ENCODE measurements around the gene SLC6A17.

SLC6A17 gene

GRCh38 chr1:110221119-110221518 lies 70.8 kb downstream of the SLC6A17 start:
- TF ChIP-seq CTCF (IDR thresholded peaks at IDR 0.05) (no peak), ZFX (IDR thresholded peaks at IDR 0.05; ENCODE audit: borderline replicate concordance) (no peak)
- no peak overlapping the region for H3K27ac ChIP-seq

GRCh38 chr1:110223127-110223526 lies 72.8 kb downstream of the SLC6A17 start:
- TF ChIP-seq ZFX (IDR thresholded peaks at IDR 0.05; ENCODE audit: borderline replicate concordance) (no peak), CTCF (IDR thresholded peaks at IDR 0.05) (no peak)
- no peak overlapping the region for H3K27ac ChIP-seq

- TF ChIP-seq ZFX (IDR thresholded peaks at IDR 0.05; ENCODE audit: borderline replicate concordance) (no peak), CTCF (IDR thresholded peaks at IDR 0.05) (no peak)
- no peak overlapping the region for H3K27ac ChIP-seq
Observed at GRCh38 chr1:110223581-110223980, 73.3 kb downstream of the SLC6A17 start.

- no peak overlapping the region for H3K27ac ChIP-seq
- no peak for TF ChIP-seq ZFX (IDR thresholded peaks at IDR 0.05; ENCODE audit: borderline replicate concordance)
- TF ChIP-seq CTCF (IDR thresholded peaks at IDR 0.05): no peak
Observed at GRCh38 chr1:110224240-110224995, 74.1 kb downstream of the SLC6A17 start.

- no peak overlapping the region for H3K27ac ChIP-seq
Observed at GRCh38 chr1:110225212-110225611, 74.9 kb downstream of the SLC6A17 start.

GRCh38 chr1:110225756-110226404 lies 75.6 kb downstream of the SLC6A17 start:
- H3K27ac ChIP-seq: no peak overlapping the region
- no peak for TF ChIP-seq ZFX (IDR thresholded peaks at IDR 0.05; ENCODE audit: borderline replicate concordance)
- no peak for TF ChIP-seq CTCF (IDR thresholded peaks at IDR 0.05)

More at GRCh38 chr1:110225212-110225611, 74.9 kb downstream of the SLC6A17 start:
- TF ChIP-seq ZFX (IDR thresholded peaks at IDR 0.05; ENCODE audit: borderline replicate concordance): no peak
- no peak for TF ChIP-seq CTCF (IDR thresholded peaks at IDR 0.05)

GRCh38 chr1:110227774-110228173 lies 77.5 kb downstream of the SLC6A17 start:
- H3K27ac ChIP-seq: no peak overlapping the region
- TF ChIP-seq ZFX (IDR thresholded peaks at IDR 0.05; ENCODE audit: borderline replicate concordance): no peak
- no peak for TF ChIP-seq CTCF (IDR thresholded peaks at IDR 0.05)

Data from 22Rv1 (cell line).